Epithelial cell of proximal tubule (primary cell): ENCODE results near the gene DIAPH2. TPM values are rescaled to one million over a fixed set of nuclear protein-coding genes. Genes with fewer than 3 reads are reported as not detected.

ENCODE experiments used
- DNase-seq: peaks from one replicate; pipeline ENCODE4 v3.0.0-alpha.2; 2011; ENCODE audit warnings: low read depth
- H3K4me3 ChIP-seq: 2 replicates; pipeline ENCODE4 v1.5.1; 2011; ENCODE audit warnings: low read depth, mild to moderate bottlenecking, low read length
- CTCF ChIP-seq: conservative IDR thresholded peaks from 2 replicates; pipeline ENCODE4 v1.5.1; 2012; ENCODE audit warnings: low read depth, mild to moderate bottlenecking, low read length
- total RNA-seq: library from RNA; depleted of rRNA; stranded (reverse); fragments of >200 nt; gene quantifications from 2 replicates; pipeline ENCODE4 v1.2.3, GENCODE V29; 2015

DIAPH2 gene
- total RNA-seq, 1 donor from 2014 or later: 15.1 TPM

GRCh38 chrX:96792047-96792446 lies 107.4 kb downstream of the DIAPH2 start:
- no peak for TF ChIP-seq CTCF
- H3K4me3 ChIP-seq: no peak overlapping the region

GRCh38 chrX:96798982-96799381 lies 114.3 kb downstream of the DIAPH2 start:
- TF ChIP-seq CTCF: no peak
- H3K4me3 ChIP-seq: no peak overlapping the region
- no peak for DNase-seq

More at GRCh38 chrX:96792047-96792446, 107.4 kb downstream of the DIAPH2 start:
- no peak for DNase-seq

- DNase-seq: no peak
- no peak for TF ChIP-seq CTCF
- H3K4me3 ChIP-seq: no peak overlapping the region
These were observed 122.7 kb downstream of the DIAPH2 start for GRCh38 chrX:96807318-96807717.

GRCh38 chrX:96820935-96821334 lies 136.3 kb downstream of the DIAPH2 start:
- TF ChIP-seq CTCF: no peak
- no peak for DNase-seq
- no peak overlapping the region for H3K4me3 ChIP-seq

GRCh38 chrX:96824166-96824565 lies 139.5 kb downstream of the DIAPH2 start:
- H3K4me3 ChIP-seq: no peak overlapping the region
- no peak for DNase-seq
- no peak for TF ChIP-seq CTCF

- no peak for TF ChIP-seq CTCF
- no peak for DNase-seq
- no peak overlapping the region for H3K4me3 ChIP-seq
These were observed 148.7 kb downstream of the DIAPH2 start for GRCh38 chrX:96833333-96833732.

- no peak overlapping the region for H3K4me3 ChIP-seq
- no peak for DNase-seq
- TF ChIP-seq CTCF: no peak
These were observed 149.5 kb downstream of the DIAPH2 start for GRCh38 chrX:96834137-96834536.
